Neutrophil (primary cell): ENCODE measurements around the gene C11orf24.

Experiments
- H3K27ac ChIP-seq: fragments of 200-600 bp; sonication (generic); 2 replicates; pipeline ENCODE4 v1.5.1; 2016; ENCODE audit warnings: mild to moderate bottlenecking, moderate library complexity
- H3K27me3 ChIP-seq: fragments of 200-600 bp; sonication (generic); 2 replicates; pipeline ENCODE4 v1.6.0; 2016; ENCODE audit warnings: mild to moderate bottlenecking
- H3K36me3 ChIP-seq: fragments of 200-600 bp; sonication (generic); 2 replicates; pipeline ENCODE4 v1.5.1; 2017
- H3K4me1 ChIP-seq, 2 experiments: fragments of 200-600 bp in 1 of 2; sonication (generic) in 1 of 2; 1 replicate in 1 of 2; 2 replicates in 1 of 2; pipeline versions ENCODE4 v1.5.1 to v1.6.1; 2013 to 2016; ENCODE audit warnings: low read depth in 1 of 2, low read length in 1 of 2, mild to moderate bottlenecking in 1 of 2, moderate library complexity in 1 of 2; ENCODE audit not compliant: control insufficient read depth in 1 of 2, insufficient read depth in 1 of 2
- H3K4me3 ChIP-seq, 2 experiments: fragments of 200-600 bp in 1 of 2; sonication (generic) in 1 of 2; 1 replicate in 1 of 2; 2 replicates in 1 of 2; pipeline ENCODE4 v1.5.1; 2013 to 2016; ENCODE audit warnings: low read depth in 1 of 2, low read length in 1 of 2, mild to moderate bottlenecking in 1 of 2, moderate library complexity in 1 of 2
- H3K9me3 ChIP-seq: fragments of 200-600 bp; sonication (generic); 2 replicates; pipeline ENCODE4 v1.5.1; 2016
- TF ChIP-seq, protein P1 (sequence below): fragments of 200-600 bp; sonication (generic); IDR thresholded peaks from 2 replicates; pipeline ENCODE4 v1.5.1; 2016; ENCODE audit warnings: antibody characterized with exemption

The C11orf24 gene

DNA sequence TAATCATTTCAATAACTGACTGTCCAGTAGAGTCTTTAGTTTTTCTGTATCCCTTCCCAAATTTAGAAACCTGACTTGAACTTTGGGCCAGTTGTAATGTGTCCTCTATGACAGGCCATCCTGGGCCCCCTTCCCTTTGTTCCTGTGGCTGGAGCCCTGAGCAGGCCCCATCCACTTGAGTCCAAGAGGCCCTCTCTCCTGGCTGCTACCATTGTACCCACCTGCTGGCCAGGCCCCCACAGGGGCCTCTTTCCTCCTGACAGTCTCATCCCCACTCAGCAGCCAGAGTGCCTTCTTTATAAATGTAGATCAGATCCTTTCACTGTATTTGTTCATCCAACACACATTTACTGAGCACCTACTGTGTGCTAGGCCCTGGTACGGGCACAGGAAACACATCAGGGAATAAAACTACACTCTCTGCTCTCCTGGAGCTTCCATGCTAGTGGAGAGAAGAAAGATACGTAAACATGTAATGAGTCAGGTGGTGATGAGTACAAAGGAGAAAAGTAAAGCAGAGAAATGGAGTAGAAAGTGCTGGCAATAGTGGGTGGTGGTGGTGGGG is 37.9 kb upstream of the C11orf24 start:
- Histone ChIP-seq H3K27ac (no peak overlapping the region), H3K4me3 (no peak overlapping the region)
- TF ChIP-seq, protein P1, sequence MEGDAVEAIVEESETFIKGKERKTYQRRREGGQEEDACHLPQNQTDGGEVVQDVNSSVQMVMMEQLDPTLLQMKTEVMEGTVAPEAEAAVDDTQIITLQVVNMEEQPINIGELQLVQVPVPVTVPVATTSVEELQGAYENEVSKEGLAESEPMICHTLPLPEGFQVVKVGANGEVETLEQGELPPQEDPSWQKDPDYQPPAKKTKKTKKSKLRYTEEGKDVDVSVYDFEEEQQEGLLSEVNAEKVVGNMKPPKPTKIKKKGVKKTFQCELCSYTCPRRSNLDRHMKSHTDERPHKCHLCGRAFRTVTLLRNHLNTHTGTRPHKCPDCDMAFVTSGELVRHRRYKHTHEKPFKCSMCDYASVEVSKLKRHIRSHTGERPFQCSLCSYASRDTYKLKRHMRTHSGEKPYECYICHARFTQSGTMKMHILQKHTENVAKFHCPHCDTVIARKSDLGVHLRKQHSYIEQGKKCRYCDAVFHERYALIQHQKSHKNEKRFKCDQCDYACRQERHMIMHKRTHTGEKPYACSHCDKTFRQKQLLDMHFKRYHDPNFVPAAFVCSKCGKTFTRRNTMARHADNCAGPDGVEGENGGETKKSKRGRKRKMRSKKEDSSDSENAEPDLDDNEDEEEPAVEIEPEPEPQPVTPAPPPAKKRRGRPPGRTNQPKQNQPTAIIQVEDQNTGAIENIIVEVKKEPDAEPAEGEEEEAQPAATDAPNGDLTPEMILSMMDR = no peak

DNA sequence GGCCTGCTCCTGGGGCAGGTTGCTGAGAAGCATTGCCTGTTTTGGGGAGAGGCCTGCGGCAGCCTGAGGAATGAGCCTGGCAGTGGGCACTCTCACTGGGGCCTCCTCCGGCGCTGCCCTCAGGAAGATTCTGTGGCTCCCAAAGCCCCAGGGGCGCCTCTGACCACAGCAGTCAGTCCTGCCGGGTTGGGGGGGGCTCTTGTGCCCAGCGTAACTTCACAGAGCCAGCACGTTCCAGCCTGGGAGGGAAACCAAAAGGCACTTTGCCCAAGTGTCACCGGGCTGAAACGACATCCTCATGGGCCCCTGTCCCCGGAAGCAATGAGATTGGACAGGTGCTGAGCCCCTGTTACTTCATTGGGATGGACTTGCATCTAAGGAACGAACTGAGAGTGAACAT is 36.3 kb upstream of the C11orf24 start:
- Histone ChIP-seq H3K27me3 (peaks cover 34% of the 10 kb centered on the region), H3K4me1 (peaks cover 1 to 4% of the 10 kb centered on the region in 2 experiments), H3K4me3 (no peak overlapping the region), H3K9me3 (no peaks in the 10 kb centered on the region), H3K36me3 (no peaks in the 10 kb centered on the region), H3K27ac (no peak overlapping the region)
- TF ChIP-seq, protein P1 = no peak

More for the DNA sequence above, 37.9 kb upstream of the C11orf24 start:
- Histone ChIP-seq H3K9me3 (no peaks in the 10 kb centered on the region), H3K27me3 (peaks cover 50% of the 10 kb centered on the region), H3K36me3 (no peaks in the 10 kb centered on the region), H3K4me1 (peaks cover 10 to 13% of the 10 kb centered on the region in 2 experiments)

DNA sequence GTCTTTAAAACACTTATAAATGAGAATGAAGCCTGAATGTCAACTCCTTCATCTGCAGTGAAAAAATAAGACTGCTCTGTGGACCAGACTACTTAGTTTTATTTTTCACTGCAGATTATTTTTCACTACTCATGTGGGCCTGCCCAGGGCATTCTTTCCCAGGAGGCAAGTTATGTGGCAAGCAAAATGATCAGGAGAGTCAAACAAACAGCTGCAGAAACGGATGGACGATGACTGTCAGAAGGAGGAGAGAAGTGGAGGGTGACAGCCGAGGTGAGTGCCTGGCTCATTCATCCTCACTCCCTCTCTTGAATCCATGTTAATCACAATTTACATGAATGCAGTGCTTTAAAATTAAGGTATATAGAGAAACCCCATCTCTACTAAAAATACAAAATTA is 34.9 kb upstream of the C11orf24 start:
- peaks cover 21% of the 10 kb centered on the region for H3K27me3 ChIP-seq
- no peak overlapping the region for H3K27ac ChIP-seq
- H3K9me3 ChIP-seq = no peaks in the 10 kb centered on the region
- H3K36me3 ChIP-seq = no peaks in the 10 kb centered on the region
- no peak overlapping the region for H3K4me3 ChIP-seq
- TF ChIP-seq, protein P1 = no peak
- H3K4me1 ChIP-seq = no peaks in the 10 kb centered on the region

DNA sequence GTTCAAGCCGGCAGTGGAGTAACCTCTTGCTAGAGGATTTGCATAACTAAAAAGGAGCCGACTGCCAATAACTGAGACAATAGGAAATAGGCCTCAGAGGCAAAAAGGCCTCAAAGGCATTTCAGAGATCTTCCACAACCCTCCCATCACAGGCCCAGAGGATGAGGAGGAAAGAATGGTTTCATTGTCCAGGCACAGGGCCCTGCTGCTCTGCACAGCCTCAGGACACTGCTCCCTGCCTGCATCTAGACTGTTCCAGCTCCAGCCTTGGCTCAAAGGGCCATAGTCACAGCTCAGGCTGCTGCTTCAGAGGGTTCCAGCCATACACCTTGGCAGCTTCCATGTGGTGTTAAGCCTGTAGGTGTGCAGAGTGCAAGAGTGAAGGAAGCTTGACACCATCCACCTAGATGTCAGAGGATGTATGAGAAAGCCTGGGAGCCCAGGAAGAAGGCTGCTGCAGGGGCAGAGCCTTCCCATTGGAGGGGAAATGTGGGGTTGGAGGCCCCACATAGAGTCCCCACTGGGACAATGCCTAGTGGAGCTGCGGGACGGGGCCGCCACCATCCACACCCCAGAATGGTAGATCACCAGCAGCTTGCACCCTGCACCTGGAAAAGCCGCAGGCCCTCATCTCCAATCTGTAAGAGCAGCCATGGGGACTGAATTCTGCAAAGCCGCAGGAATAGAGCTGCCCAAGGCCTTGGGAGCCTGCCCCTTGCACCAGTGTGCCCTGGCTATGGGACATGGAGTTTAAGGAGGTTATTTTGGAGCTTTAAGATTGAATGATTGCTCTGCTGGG is 32.4 kb upstream of the C11orf24 start:
- Histone ChIP-seq H3K9me3 (no peaks in the 10 kb centered on the region), H3K4me1 (no peaks in the 10 kb centered on the region), H3K27me3 (no peaks in the 10 kb centered on the region), H3K4me3 (no peak overlapping the region), H3K36me3 (no peaks in the 10 kb centered on the region), H3K27ac (no peak overlapping the region)
- TF ChIP-seq, protein P1 = no peak

DNA sequence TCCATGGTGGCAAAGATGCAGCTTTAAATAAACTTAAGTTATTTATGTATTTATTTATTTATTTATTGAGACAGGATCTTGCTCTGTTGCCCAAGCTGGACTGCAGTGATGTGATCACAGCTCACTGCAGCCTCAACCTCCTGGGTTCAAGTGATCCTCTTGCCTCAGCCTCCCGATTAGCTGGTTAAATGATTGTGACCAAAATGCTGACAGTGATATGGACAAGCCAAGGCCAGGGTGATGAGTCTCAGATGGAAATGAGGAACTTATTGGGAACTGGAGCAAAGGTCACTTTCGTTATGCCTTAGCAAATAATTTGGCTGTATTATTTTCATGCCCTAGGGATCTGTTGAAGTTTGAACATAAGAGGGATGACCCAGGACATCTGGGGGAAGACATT is 31.3 kb upstream of the C11orf24 start:
- H3K4me1 ChIP-seq = no peaks in the 10 kb centered on the region
- no peaks in the 10 kb centered on the region for H3K36me3 ChIP-seq
- no peak overlapping the region for H3K4me3 ChIP-seq
- no peaks in the 10 kb centered on the region for H3K9me3 ChIP-seq
- no peak overlapping the region for H3K27ac ChIP-seq
- TF ChIP-seq, protein P1 = no peak
- peaks cover 11% of the 10 kb centered on the region for H3K27me3 ChIP-seq
